ENCODE data around the gene AGBL1. TPM values are rescaled to one million over a fixed set of nuclear protein-coding genes. Genes with fewer than 3 reads are reported as not detected.

Gene AGBL1
- total RNA-seq, 1 experiment from 2014 or later, result not detected

- Histone ChIP-seq H3K4me3 (ENCODE audit: low read depth, low read length) (no peak overlapping the region), H3K27me3 (replicated peaks; ENCODE audit: control insufficient read depth, insufficient read depth, low read length) (no peaks in the 10 kb centered on the region), H3K4me1 (no peaks in the 10 kb centered on the region), H3K9me3 (no peaks in the 10 kb centered on the region), H3K36me3 (ENCODE audit: control insufficient read depth, insufficient read depth, low read length) (no peaks in the 10 kb centered on the region)
- no peak for TF ChIP-seq CTCF (IDR thresholded peaks at IDR 0.05; ENCODE audit: insufficient read depth in 1 of 2, low read depth in 1 of 2, low read length in 1 of 2, severe bottlenecking in 1 of 2, unreplicated experiment in 1 of 2)
- Mint-ChIP-seq H3K36me3 (ENCODE audit: insufficient read depth, unreplicated experiment) (no peaks in the 10 kb centered on the region), H3K27ac (ENCODE audit: unreplicated experiment) (no peak overlapping the region), H3K4me3 (ENCODE audit: unreplicated experiment) (no peak overlapping the region), H3K27me3 (ENCODE audit: insufficient read depth, unreplicated experiment) (peaks cover 4% of the 10 kb centered on the region), H3K9me3 (ENCODE audit: unreplicated experiment) (no peaks in the 10 kb centered on the region), H3K4me1 (ENCODE audit: low read depth, unreplicated experiment) (no peaks in the 10 kb centered on the region)
- POLR2A ChIA-PET, result no interaction called here
- intact Hi-C loops (cut with micrococcal nuclease; ENCODE audit: unreplicated experiment), result no loop called here
- DNase-seq, result no peak
- CTCF ChIA-PET, result no interaction called here
- BruUV-seq (replicated peaks), result no TSS peak
These were observed 569.6 kb downstream of the AGBL1 start for GRCh38 chr15:86649277-86649676.

GRCh38 chr15:86650094-86650493, 570.4 kb downstream of the AGBL1 start:
- Mint-ChIP-seq H3K27me3 (ENCODE audit: insufficient read depth, unreplicated experiment) (peaks cover 4% of the 10 kb centered on the region), H3K4me3 (ENCODE audit: unreplicated experiment) (no peak overlapping the region), H3K36me3 (ENCODE audit: insufficient read depth, unreplicated experiment) (no peaks in the 10 kb centered on the region), H3K9me3 (ENCODE audit: unreplicated experiment) (no peaks in the 10 kb centered on the region), H3K4me1 (ENCODE audit: low read depth, unreplicated experiment) (no peaks in the 10 kb centered on the region), H3K27ac (ENCODE audit: unreplicated experiment) (no peak overlapping the region)
- CTCF ChIA-PET, result no interaction called here
- no peak for TF ChIP-seq CTCF (IDR thresholded peaks at IDR 0.05; ENCODE audit: insufficient read depth in 1 of 2, low read depth in 1 of 2, low read length in 1 of 2, severe bottlenecking in 1 of 2, unreplicated experiment in 1 of 2)
- Histone ChIP-seq H3K27me3 (replicated peaks; ENCODE audit: control insufficient read depth, insufficient read depth, low read length) (no peaks in the 10 kb centered on the region), H3K36me3 (ENCODE audit: control insufficient read depth, insufficient read depth, low read length) (no peaks in the 10 kb centered on the region), H3K4me1 (no peaks in the 10 kb centered on the region), H3K9me3 (no peaks in the 10 kb centered on the region), H3K4me3 (ENCODE audit: low read depth, low read length) (no peak overlapping the region)
- DNase-seq, result no peak
- POLR2A ChIA-PET, result no interaction called here
- BruUV-seq (replicated peaks), result no TSS peak
- intact Hi-C loops (cut with micrococcal nuclease; ENCODE audit: unreplicated experiment), result no loop called here

GRCh38 chr15:86653344-86654197, 573.9 kb downstream of the AGBL1 start:
- intact Hi-C loops (cut with micrococcal nuclease; ENCODE audit: unreplicated experiment), result no loop called here
- ChIA-PET POLR2A (no interaction called here), CTCF (no interaction called here)
- Mint-ChIP-seq H3K27ac (ENCODE audit: unreplicated experiment) (no peak overlapping the region), H3K4me1 (ENCODE audit: low read depth, unreplicated experiment) (no peaks in the 10 kb centered on the region), H3K4me3 (ENCODE audit: unreplicated experiment) (no peak overlapping the region), H3K27me3 (ENCODE audit: insufficient read depth, unreplicated experiment) (peaks cover 10% of the 10 kb centered on the region), H3K36me3 (ENCODE audit: insufficient read depth, unreplicated experiment) (no peaks in the 10 kb centered on the region), H3K9me3 (ENCODE audit: unreplicated experiment) (no peaks in the 10 kb centered on the region)
- H3K36me3 ChIP-seq (ENCODE audit: control insufficient read depth, insufficient read depth, low read length), result no peaks in the 10 kb centered on the region
- H3K9me3 ChIP-seq, result no peaks in the 10 kb centered on the region
- H3K4me1 ChIP-seq, result no peaks in the 10 kb centered on the region
- no peak for DNase-seq
- TF ChIP-seq CTCF (IDR thresholded peaks at IDR 0.05; ENCODE audit: insufficient read depth in 1 of 2, low read depth in 1 of 2, low read length in 1 of 2, severe bottlenecking in 1 of 2, unreplicated experiment in 1 of 2), result no peak
- H3K4me3 ChIP-seq (ENCODE audit: low read depth, low read length), result no peak overlapping the region
- BruUV-seq (replicated peaks), result no TSS peak
- H3K27me3 ChIP-seq (replicated peaks; ENCODE audit: control insufficient read depth, insufficient read depth, low read length), result no peaks in the 10 kb centered on the region
